NCI-H2107 (cell line): Measurements from ENCODE around the gene SRRM4.
"Not testable (repeated sequence)": the region's sequence is repeated elsewhere in the genome, so short reads cannot be mapped to it uniquely, and the experiment has no call there.

Source experiments
- DNase-seq: peaks from one replicate; lab custom pipeline; 2025; lab: John Stamatoyannopoulos, UW

The SRRM4 gene

GRCh38 chr12:119008691-119009221, 27.4 kb downstream of the SRRM4 start:
- DNase-seq = peak; percentile 60

DNA sequence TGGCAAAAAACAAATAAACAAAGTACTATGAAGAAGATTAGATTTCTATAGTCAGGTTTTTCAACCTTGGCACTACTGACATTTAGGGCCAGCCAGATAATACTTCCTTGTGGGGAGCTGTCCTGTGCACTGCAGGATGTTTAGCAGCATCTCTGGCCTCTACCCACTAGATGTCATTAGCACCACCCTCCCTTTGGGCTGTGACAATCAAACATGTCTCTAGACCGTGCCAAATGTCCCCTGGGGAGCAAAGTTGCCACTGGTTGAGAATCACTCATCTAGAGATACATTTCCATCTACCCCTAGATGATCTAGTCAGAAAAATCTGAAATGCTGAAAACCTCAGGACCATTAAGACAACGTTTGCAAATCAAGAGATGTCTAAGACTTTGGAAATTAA, 29.9 kb downstream of the SRRM4 start:
- DNase-seq = no peak

DNA sequence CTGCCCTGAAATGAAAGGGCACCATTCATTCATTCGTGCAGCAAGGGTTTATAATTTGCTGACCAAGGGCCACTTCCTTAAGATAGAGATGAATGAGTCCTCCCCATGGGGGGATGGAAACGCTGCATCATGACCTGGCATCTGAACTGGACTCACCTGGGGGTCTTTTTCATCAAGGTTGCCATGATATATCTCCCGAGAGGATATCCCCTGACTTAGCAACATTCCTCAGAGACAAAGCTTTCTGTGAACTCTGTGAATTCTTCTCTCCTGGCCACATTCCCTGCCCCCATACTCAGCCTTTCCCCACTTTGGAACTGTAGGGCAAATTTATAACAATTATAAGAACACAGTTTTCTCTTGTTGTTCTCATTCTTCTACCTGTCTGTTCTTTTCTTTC, 30.8 kb downstream of the SRRM4 start:
- no peak for DNase-seq

GRCh38 chr12:119013023-119013422, 31.7 kb downstream of the SRRM4 start:
- no peak for DNase-seq

GRCh38 chr12:119014368-119014767, 33.0 kb downstream of the SRRM4 start:
- no peak for DNase-seq

DNA sequence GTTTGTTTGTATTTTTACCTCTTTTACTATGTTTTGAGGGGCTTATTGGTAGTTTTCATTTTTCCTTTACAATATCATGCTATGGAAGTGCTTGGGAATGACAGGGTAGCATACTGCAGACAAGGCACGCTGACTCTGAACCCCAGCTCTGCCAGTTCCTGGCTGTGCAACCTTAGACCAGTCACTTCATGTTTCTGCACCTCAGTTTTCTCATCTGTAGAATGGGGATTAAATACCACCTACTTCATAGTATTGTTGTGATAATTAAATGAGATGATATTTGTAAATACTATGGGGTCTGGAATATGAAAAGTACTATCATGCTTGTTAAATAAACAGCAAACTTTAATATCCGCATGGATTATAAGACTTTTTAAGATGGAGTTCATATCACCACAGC, 35.4 kb downstream of the SRRM4 start:
- DNase-seq = no peak

GRCh38 chr12:119019166-119019565, 37.8 kb downstream of the SRRM4 start:
- DNase-seq = no peak

- DNase-seq = no peak
Observed at GRCh38 chr12:119020406-119021360, 39.3 kb downstream of the SRRM4 start.

DNA sequence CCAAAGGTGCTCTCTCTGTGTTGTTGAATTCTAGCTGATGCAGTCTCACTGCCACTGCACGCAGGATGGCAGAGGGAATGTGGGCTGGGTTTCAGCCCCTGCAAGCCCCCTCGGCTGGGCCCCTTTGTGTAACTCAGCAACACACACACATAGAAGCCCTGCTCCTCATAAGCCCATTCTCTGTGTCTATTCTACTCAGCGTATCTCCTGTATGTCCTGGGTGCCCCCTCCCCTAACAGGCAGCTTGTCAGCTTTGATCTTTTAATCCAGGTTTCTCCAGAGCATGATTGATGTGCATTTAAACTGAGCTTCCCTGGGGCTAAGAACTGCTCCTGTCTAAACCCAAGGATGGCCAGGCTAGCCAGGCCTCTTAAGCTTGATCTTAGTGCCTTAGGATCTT, 43.0 kb downstream of the SRRM4 start:
- DNase-seq = no peak

GRCh38 chr12:119025786-119026185, 44.4 kb downstream of the SRRM4 start:
- DNase-seq = no peak

GRCh38 chr12:119033332-119033731, 52.0 kb downstream of the SRRM4 start:
- DNase-seq = not testable (repeated sequence)

- peak; percentile 6 for DNase-seq
Observed at GRCh38 chr12:119036878-119037825, 55.8 kb downstream of the SRRM4 start.

DNA sequence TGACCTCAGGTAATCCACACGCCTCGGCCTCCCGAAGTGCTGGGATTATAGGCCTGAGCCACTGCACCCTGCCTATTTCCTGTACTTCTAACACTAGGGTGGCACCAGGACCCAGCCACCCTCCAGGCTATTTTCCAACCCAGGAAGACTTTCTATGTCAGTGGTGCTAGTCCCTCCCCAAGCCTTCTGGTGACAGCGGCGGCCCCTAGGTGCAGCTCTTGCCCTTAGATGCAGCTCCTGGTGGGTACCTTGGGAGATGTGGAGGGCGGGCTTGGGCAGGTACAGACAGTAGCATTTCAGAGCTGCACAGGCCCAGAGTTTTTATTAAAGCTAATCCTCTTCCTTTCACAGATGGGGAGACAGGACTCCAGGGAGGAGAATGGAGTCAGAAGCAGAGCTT, 62.8 kb downstream of the SRRM4 start:
- DNase-seq = no peak

DNA sequence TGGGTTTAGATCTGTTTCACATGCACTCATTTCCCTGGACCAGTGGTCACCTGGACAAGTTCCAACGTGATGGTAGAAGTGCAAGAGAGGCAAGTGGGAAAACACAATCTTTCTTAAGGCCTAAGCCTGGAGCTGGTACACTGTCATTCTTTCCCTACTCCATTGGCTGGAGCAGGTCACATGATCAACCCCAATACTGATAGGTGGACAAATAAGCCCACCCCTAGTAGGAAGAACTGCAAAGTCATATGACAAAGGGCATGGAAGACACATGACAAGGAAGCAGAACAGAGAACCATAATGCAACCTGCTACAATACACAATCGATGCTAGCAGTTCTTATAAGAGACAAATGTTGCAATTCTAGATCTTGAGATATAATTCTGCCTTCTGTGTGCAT, 66.3 kb downstream of the SRRM4 start:
- no peak for DNase-seq

DNA sequence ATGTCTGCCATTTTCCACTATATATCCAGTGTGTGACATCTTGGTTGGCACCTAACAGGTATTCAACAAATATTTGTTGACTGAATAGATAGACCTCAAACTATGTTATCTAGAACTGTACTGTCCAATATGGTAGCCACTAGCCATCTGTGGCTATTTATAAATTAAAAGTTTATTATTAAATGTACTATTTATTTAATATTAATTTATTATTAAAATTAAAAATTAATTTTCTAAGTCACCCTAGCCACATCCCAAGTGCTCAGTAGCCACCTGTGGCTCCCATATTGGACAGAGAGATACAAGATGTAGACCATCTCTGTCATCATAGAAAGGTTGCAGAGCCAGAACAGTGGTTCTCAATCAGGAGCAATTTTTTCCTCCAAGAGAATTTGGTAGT, 69.3 kb downstream of the SRRM4 start:
- no peak for DNase-seq

- DNase-seq = no peak
Observed at GRCh38 chr12:119051474-119051873, 70.1 kb downstream of the SRRM4 start.

GRCh38 chr12:119052001-119052400, 70.7 kb downstream of the SRRM4 start:
- DNase-seq = peak; percentile 29

DNA sequence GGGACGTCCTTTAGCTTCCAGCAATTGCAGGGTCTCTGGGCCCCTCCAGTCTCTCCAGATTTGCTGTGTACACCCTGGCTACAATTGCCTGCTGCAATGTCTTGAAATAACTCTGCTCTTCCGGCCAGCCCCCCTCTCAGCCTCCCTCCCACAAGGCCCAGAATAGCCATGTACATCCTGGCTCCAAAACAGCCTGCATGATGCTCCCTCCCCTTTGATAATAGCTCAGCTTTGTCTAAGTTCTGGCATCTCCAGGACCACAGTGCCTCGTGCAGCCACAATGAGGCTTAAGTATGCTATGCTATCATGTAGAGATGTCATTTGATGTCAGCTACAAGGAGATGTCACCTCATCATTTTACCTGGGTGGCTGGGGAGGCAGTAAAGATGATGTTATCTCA, 74.6 kb downstream of the SRRM4 start:
- no peak for DNase-seq

- no peak for DNase-seq
Observed at GRCh38 chr12:119060847-119061796, 79.8 kb downstream of the SRRM4 start.

DNA sequence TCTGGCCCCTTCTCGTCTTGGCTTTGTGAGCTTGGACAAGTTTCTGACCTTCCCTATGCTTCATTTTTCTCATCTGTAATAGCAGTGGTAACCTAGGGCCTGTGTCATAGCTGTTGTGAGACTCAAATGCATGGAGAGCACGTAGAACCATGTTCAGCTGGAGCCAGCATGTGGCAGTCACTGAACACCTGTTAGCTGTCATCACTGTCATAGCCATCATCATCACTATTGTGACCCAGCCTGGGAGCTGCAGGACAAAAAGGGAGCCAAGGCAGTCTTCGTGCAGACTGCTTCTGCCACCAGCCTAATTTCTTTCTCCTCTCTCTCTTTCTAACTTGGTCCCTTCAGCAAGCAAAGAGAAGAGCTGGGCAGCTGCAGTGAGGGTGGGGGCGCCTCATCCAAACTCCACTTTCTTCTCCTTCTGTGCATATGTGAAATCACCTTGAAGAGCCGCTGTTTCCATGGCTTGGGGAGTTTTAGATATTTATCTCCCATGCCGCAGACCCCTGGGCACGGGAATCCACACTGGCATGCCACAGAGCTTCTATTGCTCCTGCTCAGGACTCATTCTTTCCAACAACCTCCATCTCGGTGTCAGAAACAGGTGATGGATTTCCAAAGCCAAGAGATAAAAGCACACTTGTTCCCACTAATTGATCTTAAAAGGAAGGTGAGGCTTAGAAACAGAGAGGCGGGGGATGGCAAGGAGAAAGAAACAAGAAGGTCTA, 87.0 kb downstream of the SRRM4 start:
- DNase-seq = no peak
